ENCODE results near the gene COL1A1. TPM values are rescaled to one million over a fixed set of nuclear protein-coding genes. Genes with fewer than 3 reads are reported as not detected.

The COL1A1 gene
- total RNA-seq, 2 experiments from 2014 or later = not detected

DNA sequence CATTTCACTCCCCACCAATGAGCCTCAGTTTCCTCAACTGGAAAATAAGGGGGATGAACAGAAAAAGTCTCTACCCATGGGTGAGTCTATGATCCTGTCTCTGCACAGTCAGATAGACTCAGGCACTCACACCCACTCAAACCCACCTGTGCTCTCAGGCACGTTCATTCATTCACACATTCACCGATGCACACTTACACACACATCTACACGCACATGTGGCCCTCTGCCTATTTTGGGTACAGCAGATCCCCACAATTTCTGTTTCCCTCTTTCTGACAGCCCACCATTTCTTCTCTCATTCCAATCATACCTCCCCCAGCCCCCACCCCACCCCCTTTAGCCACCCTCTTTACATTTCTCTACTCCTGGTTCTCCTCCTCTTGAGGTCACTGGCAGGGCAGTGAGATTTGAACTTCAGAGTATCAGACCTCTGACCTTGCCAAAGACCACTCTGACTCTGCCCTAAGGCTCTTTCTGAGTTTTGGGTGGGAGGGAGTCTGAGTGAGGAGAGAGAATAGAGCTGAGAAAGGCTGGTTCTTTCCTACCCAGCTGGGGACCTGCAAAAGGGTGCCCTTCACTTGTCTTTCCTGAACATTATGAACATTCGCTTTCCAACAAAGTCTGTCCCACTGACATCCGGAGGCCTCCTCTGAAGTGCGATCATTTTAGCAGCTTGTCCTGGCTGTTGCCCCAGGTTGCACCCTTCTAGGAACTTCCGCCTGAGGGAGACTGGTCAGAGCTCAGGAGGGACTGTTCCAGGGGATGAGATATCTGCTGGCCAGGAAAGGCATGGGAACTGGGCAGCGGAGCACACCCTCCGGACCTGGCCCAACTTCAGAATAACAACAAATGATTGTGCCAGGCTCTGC lies 10.1 kb upstream of the COL1A1 start:
- no peak for TF ChIP-seq EZH2phosphoT487 (IDR thresholded peaks at IDR 0.05; ENCODE audit: borderline replicate concordance, low read depth, low read length)
- TF ChIP-seq, protein P1, sequence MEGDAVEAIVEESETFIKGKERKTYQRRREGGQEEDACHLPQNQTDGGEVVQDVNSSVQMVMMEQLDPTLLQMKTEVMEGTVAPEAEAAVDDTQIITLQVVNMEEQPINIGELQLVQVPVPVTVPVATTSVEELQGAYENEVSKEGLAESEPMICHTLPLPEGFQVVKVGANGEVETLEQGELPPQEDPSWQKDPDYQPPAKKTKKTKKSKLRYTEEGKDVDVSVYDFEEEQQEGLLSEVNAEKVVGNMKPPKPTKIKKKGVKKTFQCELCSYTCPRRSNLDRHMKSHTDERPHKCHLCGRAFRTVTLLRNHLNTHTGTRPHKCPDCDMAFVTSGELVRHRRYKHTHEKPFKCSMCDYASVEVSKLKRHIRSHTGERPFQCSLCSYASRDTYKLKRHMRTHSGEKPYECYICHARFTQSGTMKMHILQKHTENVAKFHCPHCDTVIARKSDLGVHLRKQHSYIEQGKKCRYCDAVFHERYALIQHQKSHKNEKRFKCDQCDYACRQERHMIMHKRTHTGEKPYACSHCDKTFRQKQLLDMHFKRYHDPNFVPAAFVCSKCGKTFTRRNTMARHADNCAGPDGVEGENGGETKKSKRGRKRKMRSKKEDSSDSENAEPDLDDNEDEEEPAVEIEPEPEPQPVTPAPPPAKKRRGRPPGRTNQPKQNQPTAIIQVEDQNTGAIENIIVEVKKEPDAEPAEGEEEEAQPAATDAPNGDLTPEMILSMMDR (conservative IDR thresholded peaks at IDR 0.05; ENCODE audit: low read length) = no peak
- Histone ChIP-seq H3K4me1 (ENCODE audit: insufficient read depth, low read length, poor library complexity, severe bottlenecking) (no peaks in the 10 kb centered on the region), H3K4me3 (ENCODE audit: low read depth, low read length, poor library complexity, severe bottlenecking) (no peak overlapping the region), H3K4me2 (ENCODE audit: low read length) (no peak overlapping the region), H2AFZ (ENCODE audit: low read length) (no peak overlapping the region), H3K36me3 (ENCODE audit: insufficient read depth, low read length) (no peaks in the 10 kb centered on the region), H4K20me1 (ENCODE audit: insufficient read depth, low read length) (no peaks in the 10 kb centered on the region), H3K27ac (ENCODE audit: low read depth, low read length, poor library complexity, severe bottlenecking) (no peak overlapping the region), H3K9me3 (ENCODE audit: low read length) (no peaks in the 10 kb centered on the region), H3K79me2 (ENCODE audit: insufficient read depth, low read depth, low read length) (no peaks in the 10 kb centered on the region), H3K9me2 (ENCODE audit: insufficient read depth, low read length) (no peaks in the 10 kb centered on the region)
- no peak for DNase-seq (ENCODE audit: low spot score)
- no TSS peak for BruUV-seq (replicated peaks)
- POLR2A ChIA-PET = no interaction called here
- intact Hi-C loops (cut with micrococcal nuclease; ENCODE audit: unreplicated experiment) = no loop called here
- CTCF ChIA-PET (ENCODE audit: unreplicated experiment) = no interaction called here

DNA sequence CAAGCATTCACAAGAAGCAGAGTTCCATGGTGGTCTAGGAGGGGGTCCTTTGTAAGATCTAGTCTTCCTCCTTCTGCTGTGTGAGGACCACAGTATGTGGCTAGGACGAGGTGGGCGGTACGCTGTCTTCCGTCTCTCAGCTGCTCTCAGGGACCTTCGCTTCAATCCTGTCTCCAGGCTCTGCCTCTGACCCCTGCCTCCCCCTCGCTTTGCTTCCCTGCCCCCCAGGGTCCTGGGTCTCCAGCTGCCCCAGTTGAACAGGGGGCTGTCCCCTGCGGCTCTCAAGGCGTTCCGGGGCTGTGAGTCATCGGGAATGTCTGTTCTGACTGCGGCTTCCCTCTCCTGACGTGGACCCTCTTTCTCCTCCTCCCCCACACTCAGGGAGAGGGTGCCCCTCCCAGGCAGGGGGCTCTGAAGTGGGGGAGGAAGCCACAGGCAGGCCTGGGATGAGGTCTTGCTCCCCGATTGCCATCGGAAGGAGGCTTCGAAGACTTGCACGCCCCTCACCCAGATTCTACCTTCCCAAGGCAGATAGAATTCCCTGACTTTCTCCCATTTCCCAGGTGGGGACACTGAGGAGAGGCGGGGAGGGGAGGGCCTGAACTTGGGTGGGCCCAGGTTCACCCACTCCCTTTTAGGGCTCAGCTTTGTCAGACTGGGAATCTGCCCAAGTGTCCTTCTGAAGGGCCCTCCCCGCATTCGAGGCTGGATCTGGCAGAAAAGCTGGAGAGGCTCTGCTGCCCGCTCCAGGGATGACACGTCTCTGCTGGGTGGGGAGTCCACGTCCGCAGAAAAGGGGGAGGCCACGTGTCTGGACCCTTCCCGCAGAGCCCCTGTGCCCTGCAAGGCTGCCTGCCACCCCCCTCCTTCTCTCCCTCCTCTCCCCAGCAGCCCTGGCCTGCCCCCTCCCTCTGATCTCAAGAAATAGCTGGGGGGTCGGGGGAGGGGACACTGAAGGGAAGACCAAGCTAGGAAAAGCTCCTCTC lies 9.1 kb upstream of the COL1A1 start:
- Histone ChIP-seq H3K4me2 (ENCODE audit: low read length) (no peak overlapping the region), H3K9me2 (ENCODE audit: insufficient read depth, low read length) (no peaks in the 10 kb centered on the region), H3K4me1 (ENCODE audit: insufficient read depth, low read length, poor library complexity, severe bottlenecking) (no peaks in the 10 kb centered on the region), H4K20me1 (ENCODE audit: insufficient read depth, low read length) (no peaks in the 10 kb centered on the region), H3K27ac (ENCODE audit: low read depth, low read length, poor library complexity, severe bottlenecking) (no peak overlapping the region), H2AFZ (ENCODE audit: low read length) (no peak overlapping the region), H3K9me3 (ENCODE audit: low read length) (no peaks in the 10 kb centered on the region), H3K79me2 (ENCODE audit: insufficient read depth, low read depth, low read length) (no peaks in the 10 kb centered on the region), H3K4me3 (ENCODE audit: low read depth, low read length, poor library complexity, severe bottlenecking) (no peak overlapping the region), H3K36me3 (ENCODE audit: insufficient read depth, low read length) (no peaks in the 10 kb centered on the region)
- no TSS peak for BruUV-seq (replicated peaks)
- intact Hi-C loops (cut with micrococcal nuclease; ENCODE audit: unreplicated experiment) = no loop called here
- POLR2A ChIA-PET = no interaction called here
- no peak for DNase-seq (ENCODE audit: low spot score)
- CTCF ChIA-PET (ENCODE audit: unreplicated experiment) = no interaction called here
- TF ChIP-seq, protein P1 (conservative IDR thresholded peaks at IDR 0.05; ENCODE audit: low read length) = no peak
- no peak for TF ChIP-seq EZH2phosphoT487 (IDR thresholded peaks at IDR 0.05; ENCODE audit: borderline replicate concordance, low read depth, low read length)

Data from OCI-LY7 (cell line).